RCC 7860 (cell line): ENCODE data around the gene PKHD1.

Experiments used
- DNase-seq: peaks from one replicate; pipeline ENCODE4 v3.0.0-alpha.2; 2015; ENCODE audit warnings: low spot score
- FAIRE-seq: peaks from 2 replicates; lab custom pipeline; 2012; peaks lifted over from hg19 to GRCh38; lab: Jason Lieb, UNC

The PKHD1 gene

DNA sequence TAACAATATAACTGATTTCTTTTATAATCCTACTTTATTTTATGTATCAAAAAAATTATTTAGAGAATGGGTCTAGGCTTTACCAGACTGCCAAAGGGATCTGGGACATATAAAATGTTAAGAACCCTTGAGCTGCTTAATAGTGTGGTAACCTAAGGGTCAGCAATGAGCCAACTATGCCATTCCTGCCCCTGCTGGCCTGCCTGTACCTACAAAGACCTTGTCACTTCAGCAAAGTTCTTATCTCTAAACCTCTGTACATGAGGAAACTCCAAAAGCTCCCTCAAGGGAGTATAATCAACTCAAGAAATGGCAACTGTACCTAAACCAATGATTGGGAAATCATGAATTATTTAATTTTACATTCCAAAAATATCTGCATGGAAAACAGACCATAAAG lies 266.9 kb downstream of the PKHD1 start:
- DNase-seq (no peak), FAIRE-seq (no peak)

- DNase-seq, result no peak
- no peak for FAIRE-seq
Observed at GRCh38 chr6:51818520-51819022, 268.8 kb downstream of the PKHD1 start.

GRCh38 chr6:51817832-51818231 lies 269.6 kb downstream of the PKHD1 start:
- no peak for FAIRE-seq

DNA sequence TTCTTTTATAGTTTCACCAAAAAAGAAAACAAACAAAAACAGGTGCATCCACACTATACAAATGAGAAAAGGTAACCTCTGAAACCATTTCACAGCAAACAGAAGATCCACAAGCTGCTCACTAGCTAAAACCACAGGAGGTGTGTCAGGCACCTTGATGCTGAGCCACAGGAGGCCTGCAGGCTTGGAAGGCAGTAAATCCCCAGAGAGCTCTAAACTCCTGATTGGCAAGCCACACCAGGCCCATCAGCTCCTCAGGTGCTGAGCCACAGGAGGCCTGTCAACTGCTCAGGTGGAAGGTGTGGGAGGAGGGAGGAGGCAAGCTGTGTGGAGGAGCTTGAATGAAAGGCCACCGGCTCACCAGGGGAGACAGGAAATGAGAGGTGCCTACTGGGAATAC lies 273.0 kb downstream of the PKHD1 start:
- no peak for DNase-seq
- FAIRE-seq, result no peak

More at GRCh38 chr6:51817832-51818231, 269.6 kb downstream of the PKHD1 start:
- DNase-seq, result no peak

- FAIRE-seq, result no peak
Observed at GRCh38 chr6:51813904-51814303, 273.5 kb downstream of the PKHD1 start.

GRCh38 chr6:51812231-51812630 lies 275.2 kb downstream of the PKHD1 start:
- no peak for FAIRE-seq
- no peak for DNase-seq

More at GRCh38 chr6:51813904-51814303, 273.5 kb downstream of the PKHD1 start:
- DNase-seq, result no peak

GRCh38 chr6:51805517-51805916 lies 281.9 kb downstream of the PKHD1 start:
- DNase-seq (no peak), FAIRE-seq (no peak)

- FAIRE-seq, result no peak
Observed at GRCh38 chr6:51800603-51801002, 286.8 kb downstream of the PKHD1 start.

GRCh38 chr6:51793393-51793792 lies 294.0 kb downstream of the PKHD1 start:
- FAIRE-seq, result no peak

More at GRCh38 chr6:51800603-51801002, 286.8 kb downstream of the PKHD1 start:
- DNase-seq, result no peak

DNA sequence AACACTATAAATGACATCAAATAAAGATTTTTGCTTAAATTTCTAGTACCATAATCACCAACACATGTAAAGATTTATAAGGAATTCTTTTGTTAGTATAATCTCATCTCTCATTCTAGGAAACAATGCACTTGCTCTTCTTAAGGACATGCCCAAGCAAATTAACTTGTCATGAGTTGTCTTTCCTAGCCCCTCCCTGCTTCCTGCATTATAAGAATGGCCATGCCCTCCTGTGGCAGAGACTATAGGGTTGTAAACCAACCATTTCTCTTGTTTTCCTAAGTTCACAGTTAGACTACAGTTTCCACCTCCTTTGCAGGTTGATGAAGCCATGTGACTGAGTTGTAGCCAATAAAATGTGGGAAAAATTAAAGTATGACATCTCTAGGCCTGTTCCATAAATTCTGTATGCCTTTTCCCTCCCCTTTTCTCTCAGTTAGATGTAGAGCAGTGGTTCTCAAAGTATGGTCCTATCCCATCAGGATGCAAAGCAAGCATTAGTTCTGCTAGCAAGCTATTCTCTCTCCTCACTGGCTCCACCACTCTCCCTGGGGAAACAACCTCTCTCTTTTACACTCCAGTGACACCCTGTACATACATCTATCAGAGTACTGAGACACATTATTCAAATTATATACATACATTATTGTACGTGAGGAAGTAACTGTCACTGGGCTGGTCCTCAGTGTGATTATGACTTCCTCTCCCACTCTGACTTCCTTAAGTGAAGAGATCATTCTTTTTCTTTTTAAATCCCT lies 295.0 kb downstream of the PKHD1 start:
- no peak for FAIRE-seq

More at GRCh38 chr6:51793393-51793792, 294.0 kb downstream of the PKHD1 start:
- no peak for DNase-seq

GRCh38 chr6:51790946-51791345 lies 296.5 kb downstream of the PKHD1 start:
- FAIRE-seq, result no peak
- no peak for DNase-seq

More for the DNA sequence above, 295.0 kb downstream of the PKHD1 start:
- DNase-seq, result no peak

- FAIRE-seq (no peak), DNase-seq (no peak)
Observed at GRCh38 chr6:51788121-51788520, 299.3 kb downstream of the PKHD1 start.

GRCh38 chr6:51778666-51779065 lies 308.7 kb downstream of the PKHD1 start:
- DNase-seq (no peak), FAIRE-seq (no peak)

DNA sequence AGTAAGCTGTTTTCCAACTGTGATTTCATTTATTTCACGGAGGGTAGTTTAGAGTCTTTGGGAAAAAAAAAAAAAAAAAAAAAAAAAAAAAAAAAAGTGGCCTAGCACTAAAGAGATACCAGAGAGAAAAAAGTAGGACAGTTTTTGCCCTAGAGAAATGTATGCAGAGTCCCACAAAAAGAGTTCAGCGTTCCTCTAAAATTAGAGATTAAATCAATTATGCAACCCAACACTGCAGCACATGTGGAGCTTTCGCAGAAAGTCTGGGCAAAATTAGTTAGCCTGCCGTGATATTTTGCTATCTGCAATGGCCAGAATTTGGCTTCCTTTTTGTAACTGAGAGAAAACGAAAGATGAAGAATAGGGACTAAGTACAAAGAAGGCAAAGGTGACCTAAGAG lies 309.8 kb downstream of the PKHD1 start:
- FAIRE-seq (no peak), DNase-seq (no peak)

GRCh38 chr6:51775942-51776860 lies 311.2 kb downstream of the PKHD1 start:
- DNase-seq (no peak), FAIRE-seq (no peak)

DNA sequence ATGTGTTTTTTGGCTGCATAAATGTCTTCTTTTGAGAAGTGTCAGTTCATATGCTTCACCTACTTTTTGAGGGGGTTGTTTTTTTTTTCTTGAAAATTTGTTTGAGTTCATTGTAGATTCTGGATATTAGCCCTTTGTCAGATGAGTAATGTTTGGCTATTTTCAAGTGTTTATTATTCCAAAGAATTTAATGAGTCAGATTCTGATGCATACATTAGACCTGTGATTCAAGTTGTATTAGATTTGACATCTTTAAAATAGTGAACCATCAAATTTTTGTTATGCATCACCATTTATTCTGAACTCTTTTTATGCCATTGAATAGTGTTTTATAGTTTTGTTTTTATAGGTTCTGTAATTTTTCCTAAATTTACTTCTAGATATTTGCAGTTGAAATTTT lies 319.3 kb downstream of the PKHD1 start:
- DNase-seq (no peak), FAIRE-seq (no peak)

DNA sequence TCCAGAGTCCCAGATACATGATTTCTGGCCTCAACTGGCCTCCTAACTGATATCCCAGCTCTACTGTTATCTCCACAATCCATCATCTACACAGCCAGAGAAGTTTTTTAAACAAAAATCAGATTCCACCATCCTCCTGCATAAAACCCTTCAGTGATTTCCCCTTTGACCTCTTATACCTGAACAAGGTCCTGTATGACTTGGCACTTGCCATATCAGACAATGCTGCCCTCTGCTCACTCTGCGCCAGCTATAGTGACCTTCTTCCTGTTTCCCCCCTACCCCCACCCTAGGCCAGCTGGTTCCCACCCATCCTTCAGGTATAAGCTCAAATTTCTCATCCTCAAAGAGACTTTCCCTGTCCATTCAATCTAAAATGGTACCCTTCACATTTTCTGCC lies 322.2 kb downstream of the PKHD1 start:
- DNase-seq (no peak), FAIRE-seq (no peak)

DNA sequence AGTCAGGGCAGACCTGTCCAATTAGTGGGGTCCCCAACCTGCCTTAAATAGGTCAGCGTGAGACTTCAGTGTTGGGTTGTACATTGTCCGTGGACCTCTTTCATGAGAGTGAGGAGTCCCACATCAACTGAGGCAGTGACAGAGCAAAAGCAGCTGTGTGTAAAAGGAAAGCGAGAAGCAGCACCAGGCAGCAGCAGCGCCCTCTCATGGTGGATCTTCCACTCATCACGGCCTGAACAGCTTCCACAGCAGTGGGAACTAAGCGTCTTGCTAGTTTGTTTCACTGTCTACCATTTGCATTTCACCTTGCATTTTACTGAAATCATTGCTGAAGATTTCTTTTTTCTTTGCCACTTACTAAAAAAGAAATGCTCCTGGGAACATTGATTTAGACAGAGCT lies 333.8 kb downstream of the PKHD1 start:
- no peak for DNase-seq

DNA sequence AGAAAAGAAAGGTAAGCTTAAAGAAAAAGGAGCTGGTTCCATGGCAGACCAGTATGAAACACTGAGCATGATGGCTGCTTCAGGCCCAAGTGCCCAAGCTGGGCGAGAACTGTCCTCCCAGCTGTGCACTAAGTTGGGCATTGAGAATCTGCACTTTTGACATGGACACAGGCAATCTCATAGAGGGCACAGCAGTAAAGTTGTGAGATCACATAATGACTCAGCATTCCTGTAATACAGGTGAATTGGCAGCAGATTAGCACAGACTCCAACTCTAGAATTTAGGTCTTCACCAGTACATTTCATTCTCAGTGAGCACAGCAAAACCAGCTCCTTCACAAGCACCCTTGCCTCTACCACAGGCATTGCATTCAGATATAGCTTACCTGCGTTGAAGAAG lies 343.4 kb downstream of the PKHD1 start:
- DNase-seq, result no peak
- no peak for FAIRE-seq

More for the DNA sequence above, 333.8 kb downstream of the PKHD1 start:
- no peak for FAIRE-seq

GRCh38 chr6:51740658-51741057 lies 346.8 kb downstream of the PKHD1 start:
- FAIRE-seq, result no peak
- no peak for DNase-seq

DNA sequence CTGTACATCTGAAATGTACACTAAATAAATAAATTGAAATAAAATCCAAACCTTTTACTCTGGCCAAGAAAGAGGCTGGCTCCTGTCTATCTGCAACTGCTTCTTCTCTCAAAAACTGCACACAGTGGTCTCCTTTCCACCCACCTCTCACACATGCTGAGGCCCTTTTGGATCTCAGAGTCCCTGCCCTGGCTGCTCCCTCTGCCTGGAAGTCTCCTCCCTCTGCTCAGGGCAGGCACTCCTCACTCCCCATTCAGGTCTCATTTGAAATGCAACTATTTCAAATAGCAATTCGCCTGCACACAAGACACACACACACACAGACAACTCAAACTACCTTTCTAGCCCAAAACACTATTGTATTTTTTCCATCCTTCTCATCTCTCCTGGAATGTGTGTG lies 348.8 kb downstream of the PKHD1 start:
- DNase-seq, result no peak
- FAIRE-seq, result no peak
